ENCODE data around the gene NUP205. TPM values are rescaled to one million over a fixed set of nuclear protein-coding genes. Genes with fewer than 3 reads are reported as not detected.

NUP205 gene
- total RNA-seq, 4 donors from 2014 or later, result 21.0 to 65.9 (median 47.6) TPM

- TF ChIP-seq POLR2A (IDR thresholded peaks at IDR 0.05) (peak; percentile 78 to 94), CTCF (IDR thresholded peaks at IDR 0.05) (peak; percentile 87 to 94 (median 93))
- Histone ChIP-seq H3K36me3 (no peaks in the 10 kb centered on the region), H3K4me1 (peaks cover 0 to 7% of the 10 kb centered on the region in 2 donors), H3K4me3 (peak within 1 kb of the TSS; percentile 90 to 98), H3K27ac (peak within 1 kb of the TSS; percentile 87 to 96), H3K27me3 (no peaks in the 10 kb centered on the region), H3K9me3 (no peaks in the 10 kb centered on the region)
- peak; percentile 95 for DNase-seq
- intact Hi-C loops (cut with DNase I; ENCODE audit: low total_unique reads), result loop anchor here (10.0 kb wide), 1 partner anchor 312 kb away; the partner anchor contains the start of gene MTPN
Measured at GRCh38 chr7:135662373-135663114, 104.8 kb downstream of the NUP205 start, which contains the start of gene STMP1. Gene STMP1, plus strand, starts transcription at chr7:135662514.

DNA sequence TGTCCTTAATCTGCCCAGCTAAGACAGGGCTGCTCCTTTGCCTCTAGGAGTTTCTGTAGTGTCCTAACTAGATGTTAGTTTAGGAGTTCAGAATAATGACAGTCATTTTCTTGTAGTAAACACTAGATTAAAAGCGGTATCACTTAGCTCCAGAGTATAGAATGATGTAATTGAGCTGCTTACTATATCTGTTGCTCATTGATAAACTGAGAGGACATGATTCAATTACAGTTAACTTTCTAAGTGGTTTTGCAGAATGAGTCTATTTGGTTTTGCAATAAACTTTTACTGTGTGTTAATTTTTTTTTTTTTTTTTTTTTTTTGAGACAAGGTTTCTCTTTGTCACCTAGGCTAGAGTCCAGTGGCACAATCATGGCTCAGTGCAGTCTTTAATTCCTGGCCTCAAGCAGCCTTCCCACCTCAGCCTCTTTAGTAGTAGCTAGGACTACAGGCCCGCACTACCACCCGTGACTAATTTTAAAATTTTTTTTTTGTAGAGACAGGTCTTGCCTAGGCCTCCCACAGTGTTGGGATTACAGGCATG lies 106.4 kb downstream of the NUP205 start:
- H3K4me1 ChIP-seq, result peaks cover 0 to 7% of the 10 kb centered on the region in 2 donors
- no peak for DNase-seq
- no peaks in the 10 kb centered on the region for H3K9me3 ChIP-seq
- no peaks in the 10 kb centered on the region for H3K27me3 ChIP-seq
- H3K36me3 ChIP-seq, result no peaks in the 10 kb centered on the region
- no peak overlapping the region for H3K4me3 ChIP-seq
- peak overlapping the region in 1 of 2 donors; percentile 96 for H3K27ac ChIP-seq
- TF ChIP-seq CTCF (IDR thresholded peaks at IDR 0.05) (no peak), POLR2A (IDR thresholded peaks at IDR 0.05) (no peak)
- intact Hi-C loops (cut with DNase I; ENCODE audit: low total_unique reads), result loop anchor here (10.0 kb wide), 1 partner anchor 311 kb away; the partner anchor contains the start of gene MTPN

DNA sequence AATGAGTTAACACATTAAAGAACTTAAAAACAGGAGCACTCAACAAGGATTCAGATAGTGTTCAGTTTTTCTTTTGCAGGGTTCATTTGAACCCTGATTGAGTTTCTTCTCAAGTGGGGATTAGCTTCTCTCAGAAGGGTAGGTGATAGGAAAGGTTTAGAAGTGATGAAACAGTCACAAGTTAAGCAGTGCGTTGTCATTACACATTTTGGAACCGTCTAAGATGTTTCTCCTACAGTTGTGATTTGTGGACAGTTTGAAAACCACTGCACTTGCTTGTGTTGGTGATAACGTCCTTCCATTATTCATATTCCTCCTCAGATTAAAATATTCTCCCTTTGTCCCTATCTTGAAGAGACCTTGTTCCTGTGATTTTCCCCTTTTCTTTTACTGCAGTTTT lies 107.3 kb downstream of the NUP205 start:
- no peaks in the 10 kb centered on the region for H3K36me3 ChIP-seq
- H3K27me3 ChIP-seq, result no peaks in the 10 kb centered on the region
- H3K27ac ChIP-seq, result no peak overlapping the region
- no peaks in the 10 kb centered on the region for H3K9me3 ChIP-seq
- DNase-seq, result no peak
- H3K4me1 ChIP-seq, result peaks cover 0 to 7% of the 10 kb centered on the region in 2 donors
- H3K4me3 ChIP-seq, result no peak overlapping the region
- intact Hi-C loops (cut with DNase I; ENCODE audit: low total_unique reads), result loop anchor here (10.0 kb wide), 1 partner anchor 310 kb away; the partner anchor contains the start of gene MTPN
- TF ChIP-seq CTCF (IDR thresholded peaks at IDR 0.05), result no peak
- TF ChIP-seq POLR2A (IDR thresholded peaks at IDR 0.05), result no peak

DNA sequence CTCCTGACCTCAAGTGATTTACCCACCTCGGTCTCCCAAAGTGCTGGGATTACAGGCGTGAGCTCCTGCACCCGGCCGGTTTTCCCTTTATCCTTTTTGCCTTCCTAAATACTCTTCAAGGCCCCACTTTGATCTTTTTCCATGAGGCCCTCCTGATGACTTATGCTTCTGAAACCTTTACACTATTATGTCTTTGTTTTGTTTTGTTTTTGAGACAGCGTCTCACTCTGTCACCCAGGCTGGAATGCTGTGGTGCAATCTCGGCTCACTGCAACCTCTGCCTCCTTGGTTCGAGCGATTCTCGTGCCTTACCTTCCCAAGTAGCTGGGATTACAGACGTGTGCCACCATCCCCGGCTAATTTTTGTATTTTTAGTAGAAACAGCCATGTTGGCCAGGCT lies 108.4 kb downstream of the NUP205 start:
- intact Hi-C loops (cut with DNase I; ENCODE audit: low total_unique reads), result loop anchor here (10.0 kb wide), 1 partner anchor 309 kb away; the partner anchor contains the start of gene MTPN

More for the DNA sequence above, 108.4 kb downstream of the NUP205 start:
- Histone ChIP-seq H3K27me3 (no peaks in the 10 kb centered on the region), H3K9me3 (no peaks in the 10 kb centered on the region), H3K27ac (no peak overlapping the region), H3K36me3 (no peaks in the 10 kb centered on the region), H3K4me3 (no peak overlapping the region), H3K4me1 (peaks cover 0 to 7% of the 10 kb centered on the region in 2 donors)
- DNase-seq, result no peak
- TF ChIP-seq POLR2A (IDR thresholded peaks at IDR 0.05) (no peak), CTCF (IDR thresholded peaks at IDR 0.05) (no peak)

All from uterus (tissue), 4 donors.